ENCODE results near the gene TMEM108.

TMEM108 gene

DNA sequence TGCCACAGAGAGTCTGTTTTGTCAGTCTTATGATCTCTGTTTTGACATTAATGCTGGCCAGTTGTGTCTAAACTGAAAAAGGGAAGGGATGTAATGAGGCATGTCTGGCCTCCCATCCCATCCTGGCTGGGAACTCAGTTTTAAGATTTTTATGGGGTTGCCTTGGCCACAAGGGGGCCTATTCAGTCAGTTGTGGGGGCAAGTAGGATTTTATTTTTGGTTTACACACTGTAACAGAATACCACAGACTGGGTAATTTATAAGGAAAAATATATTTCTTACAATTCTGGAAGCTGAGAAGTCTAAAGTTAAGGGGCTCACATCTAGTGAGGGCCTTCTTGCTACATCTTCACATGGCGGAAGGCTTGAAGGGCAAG lies 129.8 kb downstream of the TMEM108 start:
- no peak for DNase-seq

DNA sequence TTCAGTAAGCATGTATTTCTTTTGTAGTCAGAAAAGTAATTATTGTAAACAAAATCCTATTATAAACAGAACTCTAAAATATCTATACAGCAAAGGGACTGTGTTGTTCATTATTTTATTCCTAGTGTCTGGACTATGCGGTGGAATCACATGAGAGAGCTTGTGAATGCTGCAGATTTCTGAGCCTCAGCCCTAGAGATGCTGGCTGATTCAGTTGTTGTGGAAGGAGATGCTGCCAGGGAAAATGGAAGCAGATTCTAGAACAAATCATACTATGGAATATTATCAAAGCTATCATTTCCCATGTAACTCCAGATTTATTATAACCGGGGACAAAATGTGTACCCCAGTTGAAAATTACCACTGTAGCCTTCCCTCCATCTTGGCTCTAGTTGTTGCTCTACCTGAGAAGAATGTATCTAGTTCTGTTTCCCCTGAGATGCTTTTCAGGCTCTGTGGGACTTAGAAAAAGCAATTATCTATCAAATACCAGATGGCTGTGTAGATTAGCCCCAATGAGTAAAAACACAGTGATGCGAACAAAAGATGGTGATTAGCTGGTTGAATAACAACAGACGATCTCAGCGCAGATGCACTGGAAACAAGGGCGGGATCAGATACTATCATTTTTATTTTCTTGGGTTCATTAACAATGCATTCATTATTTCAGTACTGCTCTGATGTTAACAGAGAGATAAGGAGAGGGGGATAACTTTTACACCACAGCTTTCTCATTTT lies 131.3 kb downstream of the TMEM108 start:
- no peak for DNase-seq

DNA sequence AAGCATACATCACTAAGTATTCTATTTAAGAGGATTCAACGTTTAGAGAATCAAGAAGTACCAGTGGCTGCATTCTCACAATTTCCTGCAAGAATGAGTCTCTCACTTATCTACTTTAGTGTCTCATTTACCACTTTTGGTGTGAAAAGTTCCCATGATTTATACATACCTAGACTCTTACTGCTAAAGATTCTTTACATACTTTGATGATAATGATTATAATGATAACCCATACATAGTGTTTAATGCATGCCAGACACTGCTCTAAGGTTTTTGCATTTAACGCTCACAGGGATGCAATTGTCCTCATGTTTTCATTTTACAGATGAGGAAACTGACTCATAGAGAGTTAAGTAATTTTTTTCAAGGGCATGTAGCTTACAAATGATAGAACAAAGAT lies 133.6 kb downstream of the TMEM108 start:
- DNase-seq: no peak

DNA sequence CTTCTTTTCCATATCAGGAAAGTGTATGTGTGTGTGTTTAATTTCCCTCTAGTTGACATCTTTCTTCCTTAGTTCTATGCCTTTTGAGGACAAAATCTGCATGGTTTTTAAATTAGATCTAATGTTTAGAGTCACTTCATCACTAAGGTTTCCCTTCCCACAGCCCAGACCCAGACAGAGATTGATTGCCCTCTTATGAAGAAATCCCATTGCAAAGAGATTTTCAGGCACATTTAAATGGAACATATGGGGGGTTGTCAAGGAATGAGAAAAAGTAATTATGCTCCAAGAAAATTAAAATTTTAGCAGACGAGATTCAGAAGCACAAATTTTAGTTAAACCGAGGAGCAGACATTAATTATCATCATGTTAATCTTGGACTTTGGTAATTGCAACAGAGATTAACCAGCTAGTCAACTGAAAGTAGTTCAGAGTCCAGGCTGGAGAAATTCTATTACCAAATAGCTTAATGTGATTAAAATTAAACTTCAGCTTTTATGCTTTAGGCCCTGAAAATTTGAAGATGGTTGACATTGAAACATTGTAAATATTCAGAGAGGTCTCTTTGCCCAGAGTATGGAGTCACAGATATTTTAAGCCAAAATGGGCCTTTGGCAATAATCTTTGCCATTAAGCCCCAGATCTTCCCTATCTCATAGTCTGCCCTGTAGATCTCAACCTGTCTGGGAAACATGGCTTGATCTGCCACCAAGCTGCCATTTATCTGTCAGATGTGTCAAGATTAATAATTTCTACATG lies 143.4 kb downstream of the TMEM108 start:
- DNase-seq: no peak

DNA sequence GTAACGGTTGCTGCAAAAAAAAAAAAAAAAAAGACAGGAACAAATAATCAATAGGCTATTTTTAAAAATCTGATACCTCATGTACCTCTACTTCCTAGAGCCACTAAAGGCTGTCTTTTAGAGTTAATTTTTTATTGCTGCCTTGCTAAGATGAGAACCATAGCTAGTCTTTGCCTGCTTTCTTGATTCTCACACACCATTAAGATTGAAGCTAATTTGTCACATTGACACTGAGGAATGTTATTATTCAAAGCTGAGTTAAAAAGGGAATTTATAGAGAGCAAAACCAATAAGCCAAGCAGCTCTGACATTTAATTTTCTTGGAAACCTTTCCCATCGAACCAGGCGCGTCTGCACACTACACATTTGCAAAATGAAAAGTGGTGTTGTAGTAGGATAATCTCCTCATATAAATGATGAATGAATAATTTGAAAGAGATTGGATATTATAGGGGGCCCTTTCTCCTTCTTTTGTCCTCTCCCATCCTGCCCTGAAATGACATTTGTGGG lies 149.7 kb downstream of the TMEM108 start:
- no peak for DNase-seq

DNA sequence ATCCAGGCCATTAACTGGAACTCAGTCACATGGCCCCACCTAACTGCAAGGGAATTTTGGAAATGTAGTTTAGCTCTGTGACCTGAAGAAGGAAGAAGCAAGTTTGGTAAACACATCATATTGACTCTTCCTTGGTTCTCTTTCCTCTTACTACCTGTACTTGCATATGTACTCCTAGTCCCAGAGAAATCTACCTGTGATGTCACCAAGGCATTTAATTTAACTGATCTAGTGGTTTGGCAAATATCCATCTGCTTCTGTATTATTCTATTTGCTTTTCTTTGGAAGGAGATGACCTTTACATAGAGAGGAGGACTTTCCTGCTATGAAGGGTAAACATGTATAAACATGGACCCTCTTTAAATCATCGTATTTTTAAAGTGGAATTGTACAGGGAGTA lies 150.8 kb downstream of the TMEM108 start:
- no peak for DNase-seq

DNA sequence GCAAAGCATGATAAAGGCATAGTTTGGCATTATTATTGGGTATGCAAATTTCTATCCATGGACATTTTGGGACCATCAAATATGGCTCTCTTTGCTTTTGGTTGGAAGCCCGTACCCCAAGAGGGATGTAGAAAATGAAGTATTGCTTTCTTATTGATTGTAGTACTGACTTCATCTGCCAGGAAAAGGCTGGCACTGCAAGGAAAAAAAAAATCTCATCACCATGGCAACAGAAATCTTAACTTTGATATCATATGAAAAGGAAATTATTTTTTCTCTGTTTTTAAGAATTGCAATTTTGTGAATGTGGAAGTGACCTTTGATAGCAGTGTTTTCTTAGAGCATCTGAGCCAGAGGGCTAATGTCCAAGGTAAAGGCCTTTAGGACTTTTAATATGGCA lies 151.7 kb downstream of the TMEM108 start:
- DNase-seq: no peak

DNA sequence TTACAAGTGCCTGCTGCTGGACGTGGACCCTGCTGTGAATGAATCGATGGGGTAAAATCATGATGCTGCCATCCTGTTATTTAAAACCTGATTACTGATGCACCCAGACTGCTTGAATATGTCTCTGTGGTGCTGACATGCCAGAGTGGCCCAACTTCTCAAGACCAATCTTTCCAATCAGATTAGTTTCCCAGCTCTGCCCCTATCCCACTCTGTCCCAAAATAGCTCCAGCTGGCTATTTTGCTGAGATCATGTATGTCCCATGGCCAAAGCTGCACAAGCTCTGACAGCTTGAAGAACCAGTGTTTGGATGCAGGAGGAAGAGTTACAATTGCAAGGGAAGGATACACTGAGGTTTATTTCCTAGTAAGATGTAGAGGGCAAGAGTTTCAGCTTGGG lies 153.6 kb downstream of the TMEM108 start:
- no peak for DNase-seq

DNA sequence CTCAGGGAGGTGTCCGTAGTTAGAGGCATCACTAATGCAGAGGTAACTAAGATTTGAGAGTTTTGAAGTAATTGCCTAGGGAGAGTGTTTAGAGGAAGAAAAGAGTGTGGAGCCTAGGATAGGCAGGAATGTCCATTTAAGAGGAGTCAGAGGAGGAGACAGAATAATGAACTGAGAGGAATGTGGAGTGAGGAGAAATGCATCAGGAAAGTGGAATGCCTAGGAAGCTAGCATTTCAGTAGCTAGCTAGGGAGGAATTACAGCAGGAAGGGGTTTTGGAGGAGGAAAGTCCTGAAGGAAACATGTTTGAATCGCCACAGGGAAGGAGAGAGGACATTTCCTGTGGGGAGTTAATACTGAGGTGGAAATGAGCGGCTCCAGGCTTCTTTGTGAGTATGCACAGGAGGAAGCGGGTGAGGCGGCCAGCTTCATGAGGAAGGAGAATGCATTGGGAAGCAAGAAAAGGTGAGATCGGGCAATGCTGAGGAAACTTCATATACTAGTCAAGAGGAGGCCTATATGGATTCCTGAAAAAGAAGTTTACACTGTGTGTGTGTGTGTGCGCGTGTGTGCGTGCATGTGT lies 154.3 kb downstream of the TMEM108 start:
- no peak for DNase-seq

DNA sequence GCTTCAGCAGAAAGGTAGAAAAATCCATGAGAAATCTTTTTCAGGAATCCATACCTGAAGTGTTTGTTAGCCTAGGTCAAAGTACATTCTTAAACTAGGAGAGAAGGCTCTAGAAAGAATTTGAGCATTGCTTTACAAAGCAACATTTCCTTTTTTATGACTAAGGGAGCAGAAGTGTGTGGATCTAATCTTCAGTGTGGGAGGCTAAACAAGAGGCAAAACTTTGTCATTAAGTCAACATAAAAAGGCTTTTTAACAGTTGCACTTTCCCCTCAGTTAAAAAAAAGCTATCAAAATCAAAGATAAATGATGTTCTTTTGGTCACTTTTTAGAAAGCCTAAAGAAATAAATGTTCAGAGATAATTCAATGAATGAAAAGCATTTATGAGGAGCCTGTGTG lies 154.8 kb downstream of the TMEM108 start:
- DNase-seq: no peak

DNA sequence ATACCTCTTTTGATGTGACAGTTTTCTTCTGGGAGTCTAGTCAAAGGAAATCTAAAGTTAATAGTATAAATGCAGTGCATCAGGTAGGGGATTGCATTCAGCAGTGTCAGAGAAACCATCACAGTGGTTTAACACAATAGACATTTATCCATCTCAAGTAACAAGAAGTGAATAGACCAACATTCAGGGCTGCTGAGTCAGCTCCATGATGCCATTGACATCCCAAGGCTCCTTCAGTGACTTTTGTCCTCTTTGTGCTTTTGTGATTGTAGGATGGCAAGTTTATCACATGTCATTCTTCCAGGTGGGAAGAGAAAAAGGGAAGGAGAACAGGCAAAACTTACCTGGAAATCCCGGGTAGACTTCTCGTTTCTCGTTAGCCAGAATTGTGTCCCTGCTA lies 158.3 kb downstream of the TMEM108 start:
- no peak for DNase-seq

DNA sequence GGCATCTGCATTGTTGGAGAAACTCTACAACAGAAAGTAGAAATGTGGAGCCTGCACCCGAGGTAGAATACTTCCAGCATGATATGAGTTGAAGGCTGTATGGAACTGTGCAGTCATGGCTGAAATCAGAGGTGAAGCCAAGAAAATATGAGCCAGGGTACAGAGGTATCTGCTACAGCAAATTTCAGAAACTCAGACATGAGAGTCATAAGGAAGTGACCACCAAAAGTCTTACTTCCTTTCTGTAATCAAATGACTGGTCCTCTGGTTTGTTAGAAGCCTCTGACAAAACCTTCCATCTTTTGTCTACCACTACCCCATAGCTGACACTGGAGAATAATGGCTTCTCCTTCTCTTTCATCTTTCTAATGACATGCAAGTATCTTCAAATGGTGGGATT lies 159.4 kb downstream of the TMEM108 start:
- DNase-seq: no peak

DNA sequence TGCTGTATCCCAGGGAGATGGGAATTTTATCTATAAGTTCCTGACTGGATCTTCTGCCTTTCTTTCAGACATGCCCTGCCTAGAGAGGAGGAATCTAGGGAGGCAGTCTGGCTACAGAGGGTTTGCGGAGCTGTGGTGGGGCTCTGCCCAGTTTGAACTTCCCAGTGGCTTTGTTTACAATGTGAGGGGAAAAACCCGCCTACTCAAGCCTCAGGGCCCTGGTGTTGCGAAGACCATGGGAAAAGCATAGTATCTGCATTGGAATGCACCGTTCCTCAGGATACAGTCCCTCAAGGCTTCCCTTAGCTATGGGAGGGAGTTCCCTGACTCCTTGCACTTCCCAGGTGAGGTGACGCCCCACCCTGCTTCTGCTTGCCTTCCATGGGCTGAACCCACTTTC lies 168.7 kb downstream of the TMEM108 start:
- no peak for DNase-seq

DNA sequence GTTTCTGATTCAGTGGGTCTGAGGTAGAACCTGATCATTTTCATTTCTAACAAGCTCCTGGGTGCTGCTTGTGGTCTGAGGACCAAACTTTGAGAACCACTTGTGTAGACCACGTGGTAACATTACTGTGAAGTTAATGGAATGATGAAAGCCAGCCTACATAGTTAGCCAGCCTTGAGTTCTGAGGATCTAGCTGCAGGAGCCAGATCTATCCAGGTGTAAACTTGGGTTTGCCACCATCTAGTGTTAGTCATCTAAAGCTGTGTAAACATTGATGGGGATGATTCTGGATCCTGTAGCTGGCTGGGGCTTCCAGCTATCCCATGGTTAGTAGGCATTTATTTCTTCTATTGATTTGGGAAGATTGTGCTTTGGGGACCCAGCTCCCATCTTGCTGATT lies 170.0 kb downstream of the TMEM108 start:
- no peak for DNase-seq

DNA sequence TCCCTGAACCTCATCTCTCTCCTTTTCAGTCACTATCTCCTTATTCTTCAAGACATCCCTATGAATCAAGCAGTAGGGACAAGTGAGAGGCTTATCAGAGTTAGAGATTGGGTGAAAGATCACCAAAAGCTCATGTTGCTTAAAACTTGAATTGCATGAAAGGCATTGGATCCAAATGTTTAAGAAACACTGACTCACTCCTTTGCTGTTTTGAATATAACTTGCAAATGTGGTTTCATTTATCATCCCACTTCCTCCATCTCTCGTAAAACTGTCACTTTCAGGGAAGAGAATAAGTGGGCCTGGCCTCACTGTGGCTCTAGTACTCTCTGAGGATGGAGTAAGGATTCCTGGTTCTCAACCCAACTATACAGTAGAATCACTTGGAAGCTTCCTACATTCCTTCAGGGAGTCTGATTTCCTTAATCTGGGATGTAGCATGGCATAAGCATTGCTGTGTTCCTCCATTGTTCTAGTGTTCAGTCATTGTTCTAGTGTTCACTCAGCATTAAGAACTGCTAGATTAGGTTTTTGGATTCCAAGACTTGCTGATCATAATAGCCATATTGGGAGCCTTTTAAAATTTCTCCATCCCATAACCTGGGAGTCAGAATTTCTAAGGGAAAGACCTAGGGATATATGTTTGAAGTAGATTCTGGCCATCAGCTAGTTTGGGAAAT lies 171.8 kb downstream of the TMEM108 start:
- no peak for DNase-seq

DNA sequence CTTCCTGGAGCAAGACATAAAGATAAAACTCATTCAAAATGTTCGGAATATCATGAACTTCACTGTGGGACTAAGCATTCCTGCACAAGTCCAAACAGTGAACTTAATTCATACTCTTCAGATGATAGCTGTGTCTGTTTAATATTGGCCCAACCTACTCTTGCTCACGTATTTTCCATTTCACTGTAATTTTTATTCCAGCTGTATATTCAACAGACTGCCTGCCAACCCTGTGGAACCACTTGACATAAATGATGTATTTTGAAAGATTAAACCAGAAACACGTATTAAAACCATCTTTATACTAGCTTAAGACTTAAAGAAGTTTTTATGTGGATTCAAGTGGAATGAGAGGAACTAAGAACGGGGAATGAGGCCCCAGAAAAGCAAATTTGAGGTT lies 172.5 kb downstream of the TMEM108 start:
- no peak for DNase-seq

DNA sequence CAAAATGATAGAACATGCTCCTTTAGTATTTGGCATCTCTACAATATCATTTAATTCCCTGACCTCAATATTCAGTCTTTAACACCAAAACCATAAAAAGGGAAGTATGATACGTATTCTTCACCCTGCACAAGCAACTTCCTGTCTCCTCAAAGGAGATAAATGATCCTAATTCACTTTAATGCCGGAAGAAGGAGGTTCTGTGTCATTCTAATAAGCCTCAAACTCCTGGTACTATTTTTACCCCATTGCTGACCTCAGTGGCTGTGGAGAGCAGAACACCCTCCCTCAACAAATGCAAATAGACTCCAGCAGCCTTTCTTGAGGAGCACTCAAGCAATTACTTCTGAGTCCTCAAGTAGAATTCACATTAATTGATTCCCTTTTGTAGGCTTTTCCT lies 173.3 kb downstream of the TMEM108 start:
- DNase-seq: no peak

DNA sequence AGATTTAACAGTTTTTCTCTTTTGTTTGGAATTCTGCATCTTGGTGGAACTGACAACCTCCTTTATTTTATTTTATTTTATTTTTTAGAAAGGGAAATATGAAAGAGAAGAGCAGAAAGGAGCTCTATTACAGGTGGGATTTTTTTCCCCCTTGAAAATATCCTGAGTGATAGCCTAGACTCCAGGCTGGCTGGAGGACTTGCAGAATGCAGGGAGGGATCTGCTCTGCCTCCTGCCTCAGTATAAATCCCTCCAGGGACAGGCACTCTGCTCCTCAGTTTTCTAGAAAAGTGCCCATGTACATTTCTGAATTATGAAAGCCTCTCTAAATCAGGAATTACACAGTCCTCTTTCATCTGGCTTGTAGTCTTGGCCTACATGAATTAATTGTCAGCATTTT lies 173.7 kb downstream of the TMEM108 start:
- DNase-seq: no peak

DNA sequence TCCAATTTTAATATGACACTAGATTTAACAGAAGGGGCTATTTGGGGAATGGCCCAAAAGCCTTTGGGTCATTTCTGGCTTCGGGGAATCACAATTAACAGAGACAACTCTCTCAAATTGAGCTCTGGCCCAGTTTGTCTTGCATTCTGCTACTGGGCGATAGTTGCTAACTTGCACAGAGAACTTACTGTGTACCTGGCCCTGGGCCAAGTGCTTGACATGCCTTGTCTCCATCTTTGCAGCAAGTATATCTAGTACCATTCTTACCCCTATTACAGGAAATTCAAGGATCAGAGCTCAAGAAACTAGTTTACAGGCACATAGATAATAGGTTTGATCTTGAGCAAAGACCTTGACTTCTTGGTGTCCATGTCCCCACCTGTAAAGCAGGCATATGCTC lies 175.7 kb downstream of the TMEM108 start:
- no peak for DNase-seq

DNA sequence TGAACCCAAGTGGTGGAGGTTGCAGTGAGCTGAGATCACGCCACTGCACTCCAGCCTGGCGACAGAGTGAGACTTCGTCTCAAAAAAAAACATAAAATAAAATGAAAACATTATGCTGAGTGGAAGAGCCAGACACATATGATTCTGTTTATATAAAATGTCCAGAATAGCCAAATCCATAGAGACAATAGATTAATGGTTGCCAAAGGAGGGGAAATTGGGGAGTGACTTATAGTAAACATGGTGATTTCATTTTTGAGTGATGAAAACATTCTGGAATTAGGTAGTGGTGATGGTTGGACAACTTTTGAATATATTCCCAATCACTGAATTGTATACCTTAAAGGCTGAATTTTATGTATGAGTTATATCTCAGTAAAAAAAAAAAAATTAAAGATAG lies 189.6 kb downstream of the TMEM108 start:
- DNase-seq: no peak

DNA sequence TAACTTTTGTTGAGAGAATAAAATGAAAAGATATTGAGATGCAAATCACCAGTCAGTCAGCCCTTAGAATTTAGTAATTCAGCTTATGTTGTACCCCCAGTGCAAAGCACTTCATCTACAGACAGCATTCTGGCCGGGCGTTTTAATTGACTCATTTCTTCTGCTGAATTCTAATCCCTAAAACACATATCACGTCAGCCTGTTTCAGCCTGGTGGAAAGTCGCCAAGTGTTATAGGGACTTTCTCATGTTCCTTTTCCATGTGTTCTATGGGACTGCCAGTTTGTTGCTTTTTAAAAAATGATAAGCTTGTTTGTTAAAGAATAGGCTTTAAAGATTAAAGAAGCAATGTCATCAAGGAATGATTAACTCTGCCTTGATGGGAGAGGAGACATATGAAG lies 192.0 kb downstream of the TMEM108 start:
- no peak for DNase-seq

DNA sequence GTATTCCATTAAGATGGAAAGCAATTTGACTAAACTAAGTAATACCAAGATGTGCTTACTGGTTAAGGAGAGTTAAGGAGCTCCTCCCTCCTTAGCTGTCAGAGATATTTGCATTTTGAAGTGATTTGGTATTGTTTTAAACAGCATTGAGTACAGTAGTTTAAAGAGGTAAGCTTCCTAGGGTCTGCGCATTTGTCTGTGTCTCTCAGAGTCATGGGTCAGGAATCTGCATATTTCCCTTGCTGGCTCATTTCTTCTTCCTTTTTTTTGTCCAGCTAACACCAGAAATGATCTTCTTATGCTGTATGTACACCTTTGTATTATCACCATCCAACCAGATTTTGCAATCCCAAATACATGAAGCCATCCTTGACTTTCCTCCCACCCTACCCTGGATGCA lies 198.7 kb downstream of the TMEM108 start:
- DNase-seq: no peak

DNA sequence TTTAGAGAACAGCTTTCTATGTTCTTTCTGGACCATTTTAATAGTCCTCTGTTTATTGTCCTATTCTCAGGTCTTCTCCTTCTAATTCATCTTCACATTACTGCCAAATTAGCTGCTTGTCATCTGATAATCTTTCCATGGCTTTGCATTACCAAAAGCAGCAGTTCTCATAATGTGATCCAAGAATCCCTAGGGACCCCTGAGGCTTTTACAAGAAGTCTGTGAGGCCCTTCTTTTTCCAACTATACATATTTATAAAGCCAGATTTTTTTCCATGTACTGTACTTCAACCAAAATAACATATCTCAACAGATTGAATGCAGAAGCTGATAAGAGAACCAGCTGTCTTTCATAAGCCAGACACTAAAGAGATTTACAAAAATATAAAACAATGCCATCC lies 199.2 kb downstream of the TMEM108 start:
- DNase-seq: no peak

DNA sequence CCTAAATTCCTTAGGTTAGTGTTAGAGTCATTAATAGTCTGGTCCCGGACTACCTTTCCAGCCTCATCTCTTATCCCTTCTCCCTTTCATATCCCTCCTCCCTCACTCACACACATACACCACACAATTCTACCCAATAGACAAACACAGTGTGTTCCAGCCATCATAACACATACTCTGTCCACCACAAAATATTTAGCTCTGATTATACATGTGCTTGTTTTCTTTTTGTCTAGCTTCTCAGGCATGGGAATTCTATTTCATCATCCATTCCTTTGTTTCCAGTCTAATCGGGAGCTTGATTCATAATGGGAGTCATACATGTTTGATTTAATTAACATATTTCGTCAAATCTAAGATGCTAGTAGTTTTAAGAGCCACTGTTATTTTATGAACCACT lies 199.8 kb downstream of the TMEM108 start:
- no peak for DNase-seq

Measured in right forelimb (tissue), 1 donor.